Measurements from ENCODE around the gene AASDH. TPM values are rescaled to one million over a fixed set of nuclear protein-coding genes. Genes with fewer than 3 reads are reported as not detected.
A peak's percentile ranks its signal among the peaks of the same experiment; 100 is the strongest.
"Not testable (repeated sequence)": the region's sequence is repeated elsewhere in the genome, so short reads cannot be mapped to it uniquely, and the experiment has no call there.

Gene AASDH
- total RNA-seq, 1 donor from 2014 or later: 12.9 TPM

GRCh38 chr4:56371426-56372220, 15.7 kb downstream of the AASDH start:
- TF ChIP-seq, protein P1, sequence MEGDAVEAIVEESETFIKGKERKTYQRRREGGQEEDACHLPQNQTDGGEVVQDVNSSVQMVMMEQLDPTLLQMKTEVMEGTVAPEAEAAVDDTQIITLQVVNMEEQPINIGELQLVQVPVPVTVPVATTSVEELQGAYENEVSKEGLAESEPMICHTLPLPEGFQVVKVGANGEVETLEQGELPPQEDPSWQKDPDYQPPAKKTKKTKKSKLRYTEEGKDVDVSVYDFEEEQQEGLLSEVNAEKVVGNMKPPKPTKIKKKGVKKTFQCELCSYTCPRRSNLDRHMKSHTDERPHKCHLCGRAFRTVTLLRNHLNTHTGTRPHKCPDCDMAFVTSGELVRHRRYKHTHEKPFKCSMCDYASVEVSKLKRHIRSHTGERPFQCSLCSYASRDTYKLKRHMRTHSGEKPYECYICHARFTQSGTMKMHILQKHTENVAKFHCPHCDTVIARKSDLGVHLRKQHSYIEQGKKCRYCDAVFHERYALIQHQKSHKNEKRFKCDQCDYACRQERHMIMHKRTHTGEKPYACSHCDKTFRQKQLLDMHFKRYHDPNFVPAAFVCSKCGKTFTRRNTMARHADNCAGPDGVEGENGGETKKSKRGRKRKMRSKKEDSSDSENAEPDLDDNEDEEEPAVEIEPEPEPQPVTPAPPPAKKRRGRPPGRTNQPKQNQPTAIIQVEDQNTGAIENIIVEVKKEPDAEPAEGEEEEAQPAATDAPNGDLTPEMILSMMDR (IDR thresholded peaks at IDR 0.05; ENCODE audit: insufficient read depth, low read length, severe bottlenecking): no peak
- no peaks in the 10 kb centered on the region for H3K36me3 ChIP-seq (ENCODE audit: control insufficient read depth, insufficient read depth, low read length)
- FAIRE-seq (no peak), DNase-seq (ENCODE audit: low read depth) (no peak)
- H3K4me3 ChIP-seq (ENCODE audit: low read depth, low read length): no peak overlapping the region
- no peaks in the 10 kb centered on the region for H3K27me3 ChIP-seq (ENCODE audit: control insufficient read depth, insufficient read depth, low read length)

DNA sequence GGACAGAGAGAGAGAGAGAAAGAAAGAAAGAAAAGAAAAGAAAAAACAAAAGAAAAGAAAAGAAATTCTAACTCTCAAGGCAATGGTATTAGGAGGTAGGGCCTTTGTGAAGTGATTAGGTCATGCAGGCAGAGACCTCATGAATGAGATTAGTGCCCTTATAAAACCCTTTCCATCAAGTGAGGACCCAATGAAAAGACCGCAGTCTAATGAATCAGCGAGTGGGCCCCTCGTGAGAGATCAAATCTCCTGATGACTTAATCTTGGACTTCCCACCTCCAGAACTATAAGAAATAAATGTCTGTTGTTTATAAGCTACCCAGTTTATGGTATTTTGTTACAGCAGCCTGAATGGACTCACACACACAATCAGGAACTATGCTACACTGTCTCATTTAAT, 16.9 kb downstream of the AASDH start:
- Histone ChIP-seq H3K4me3 (ENCODE audit: low read depth, low read length) (no peak overlapping the region), H3K27me3 (ENCODE audit: control insufficient read depth, insufficient read depth, low read length) (no peaks in the 10 kb centered on the region), H3K36me3 (ENCODE audit: control insufficient read depth, insufficient read depth, low read length) (no peaks in the 10 kb centered on the region)
- FAIRE-seq (no peak), DNase-seq (ENCODE audit: low read depth) (no peak)
- TF ChIP-seq, protein P1 (IDR thresholded peaks at IDR 0.05; ENCODE audit: insufficient read depth, low read length, severe bottlenecking): no peak

GRCh38 chr4:56362981-56363380, 24.3 kb downstream of the AASDH start:
- not testable (repeated sequence) for FAIRE-seq; H3K4me3 ChIP-seq (ENCODE audit: low read depth, low read length); H3K36me3 ChIP-seq (ENCODE audit: control insufficient read depth, insufficient read depth, low read length); H3K27me3 ChIP-seq (ENCODE audit: control insufficient read depth, insufficient read depth, low read length); DNase-seq (ENCODE audit: low read depth)

GRCh38 chr4:56360071-56360470, 27.2 kb downstream of the AASDH start:
- Histone ChIP-seq H3K4me3 (ENCODE audit: low read depth, low read length) (no peak overlapping the region), H3K27me3 (ENCODE audit: control insufficient read depth, insufficient read depth, low read length) (no peaks in the 10 kb centered on the region), H3K36me3 (ENCODE audit: control insufficient read depth, insufficient read depth, low read length) (no peaks in the 10 kb centered on the region)
- FAIRE-seq: no peak
- DNase-seq (ENCODE audit: low read depth): peak; percentile 3
- TF ChIP-seq, protein P1 (IDR thresholded peaks at IDR 0.05; ENCODE audit: insufficient read depth, low read length, severe bottlenecking): no peak

DNA sequence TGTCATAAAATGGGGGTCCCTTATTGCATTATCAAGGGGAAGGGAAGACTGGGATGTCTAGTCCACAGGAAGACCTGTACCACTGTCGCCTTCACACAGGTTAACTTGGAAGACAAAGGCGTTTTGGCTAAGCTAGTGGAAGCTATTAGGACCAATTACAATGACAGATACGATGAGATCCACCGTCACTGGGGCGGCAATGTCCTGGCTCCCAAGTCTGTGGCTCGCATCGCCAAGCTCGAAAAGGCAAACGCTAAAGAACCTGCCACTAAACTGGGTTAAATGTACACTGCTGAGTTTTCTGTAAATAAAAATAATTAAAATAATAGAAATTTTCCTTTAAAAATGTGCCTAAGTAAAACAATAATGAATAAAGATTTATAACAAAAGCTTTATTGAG, 30.6 kb downstream of the AASDH start:
- Histone ChIP-seq H3K36me3 (ENCODE audit: control insufficient read depth, insufficient read depth, low read length) (no peaks in the 10 kb centered on the region), H3K27me3 (ENCODE audit: control insufficient read depth, insufficient read depth, low read length) (no peaks in the 10 kb centered on the region), H3K4me3 (ENCODE audit: low read depth, low read length) (no peak overlapping the region)
- DNase-seq (ENCODE audit: low read depth): no peak
- TF ChIP-seq, protein P1 (IDR thresholded peaks at IDR 0.05; ENCODE audit: insufficient read depth, low read length, severe bottlenecking): no peak
- no peak for FAIRE-seq

- no peak for FAIRE-seq
- DNase-seq (ENCODE audit: low read depth): no peak
- Histone ChIP-seq H3K36me3 (ENCODE audit: control insufficient read depth, insufficient read depth, low read length) (peaks cover 2% of the 10 kb centered on the region), H3K4me3 (ENCODE audit: low read depth, low read length) (no peak overlapping the region), H3K27me3 (ENCODE audit: control insufficient read depth, insufficient read depth, low read length) (no peaks in the 10 kb centered on the region)
- TF ChIP-seq, protein P1 (IDR thresholded peaks at IDR 0.05; ENCODE audit: insufficient read depth, low read length, severe bottlenecking): no peak
Measured at GRCh38 chr4:56348576-56348975, 38.7 kb downstream of the AASDH start.

All from bronchial epithelial cell (primary cell).